GM23338 (cell line): ENCODE measurements around the gene PRLH.

ENCODE experiments used
- CREB1 ChIP-seq: fragments of 250-450 bp; sonication (Bioruptor Pico); IDR thresholded peaks from 2 replicates; pipeline ENCODE4 v1.5.0; 2020; ENCODE audit warnings: low read depth, mild to moderate bottlenecking, moderate library complexity
- EZH2 ChIP-seq: fragments of 200-600 bp; sonication (generic); IDR thresholded peaks from one replicate; pipeline ENCODE4 v1.8.0; 2017; ENCODE audit warnings: antibody characterized with exemption, mild to moderate bottlenecking, low read depth; ENCODE audit not compliant: unreplicated experiment
- EZH2phosphoT487 ChIP-seq: fragments of 200-600 bp; sonication (generic); IDR thresholded peaks from one replicate; pipeline ENCODE4 v1.8.1; 2018; ENCODE audit warnings: antibody characterized with exemption; ENCODE audit not compliant: unreplicated experiment
- JUNB ChIP-seq: IDR thresholded peaks from one replicate; pipeline ENCODE4 v1.6.1; 2016; ENCODE audit warnings: antibody characterized with exemption; ENCODE audit not compliant: unreplicated experiment
- NANOG ChIP-seq: IDR thresholded peaks from 2 replicates; pipeline ENCODE4 v1.6.1; 2016; ENCODE audit warnings: antibody characterized with exemption, borderline replicate concordance
- POLR2AphosphoS5 ChIP-seq: IDR thresholded peaks from 2 replicates; pipeline ENCODE4 v1.6.1; 2016; ENCODE audit warnings: antibody characterized with exemption, low read depth
- STAT1 ChIP-seq: IDR thresholded peaks from one replicate; pipeline ENCODE4 v1.6.1; 2016; ENCODE audit warnings: antibody characterized with exemption; ENCODE audit not compliant: unreplicated experiment
- ZNF114 ChIP-seq: fragments of 250-450 bp; sonication (Bioruptor Pico); IDR thresholded peaks from 2 replicates; pipeline ENCODE4 v1.5.0; 2020; ENCODE audit warnings: mild to moderate bottlenecking, moderate library complexity
- TF ChIP-seq, protein P1 (sequence below), 2 experiments: fragments of 200-600 bp in 1 of 2; sonication (generic) in 1 of 2; conservative IDR thresholded peaks; 2 replicates each; pipeline versions ENCODE4 v1.5.1 to v1.6.1; 2016 to 2017; ENCODE audit warnings: antibody characterized with exemption in 2 of 2, low read depth in 2 of 2, mild to moderate bottlenecking in 2 of 2, moderate library complexity in 1 of 2
- TF ChIP-seq, protein P2 (sequence below): IDR thresholded peaks from one replicate; pipeline ENCODE4 v1.6.1; 2018; ENCODE audit warnings: antibody characterized with exemption; ENCODE audit not compliant: unreplicated experiment

DNA sequence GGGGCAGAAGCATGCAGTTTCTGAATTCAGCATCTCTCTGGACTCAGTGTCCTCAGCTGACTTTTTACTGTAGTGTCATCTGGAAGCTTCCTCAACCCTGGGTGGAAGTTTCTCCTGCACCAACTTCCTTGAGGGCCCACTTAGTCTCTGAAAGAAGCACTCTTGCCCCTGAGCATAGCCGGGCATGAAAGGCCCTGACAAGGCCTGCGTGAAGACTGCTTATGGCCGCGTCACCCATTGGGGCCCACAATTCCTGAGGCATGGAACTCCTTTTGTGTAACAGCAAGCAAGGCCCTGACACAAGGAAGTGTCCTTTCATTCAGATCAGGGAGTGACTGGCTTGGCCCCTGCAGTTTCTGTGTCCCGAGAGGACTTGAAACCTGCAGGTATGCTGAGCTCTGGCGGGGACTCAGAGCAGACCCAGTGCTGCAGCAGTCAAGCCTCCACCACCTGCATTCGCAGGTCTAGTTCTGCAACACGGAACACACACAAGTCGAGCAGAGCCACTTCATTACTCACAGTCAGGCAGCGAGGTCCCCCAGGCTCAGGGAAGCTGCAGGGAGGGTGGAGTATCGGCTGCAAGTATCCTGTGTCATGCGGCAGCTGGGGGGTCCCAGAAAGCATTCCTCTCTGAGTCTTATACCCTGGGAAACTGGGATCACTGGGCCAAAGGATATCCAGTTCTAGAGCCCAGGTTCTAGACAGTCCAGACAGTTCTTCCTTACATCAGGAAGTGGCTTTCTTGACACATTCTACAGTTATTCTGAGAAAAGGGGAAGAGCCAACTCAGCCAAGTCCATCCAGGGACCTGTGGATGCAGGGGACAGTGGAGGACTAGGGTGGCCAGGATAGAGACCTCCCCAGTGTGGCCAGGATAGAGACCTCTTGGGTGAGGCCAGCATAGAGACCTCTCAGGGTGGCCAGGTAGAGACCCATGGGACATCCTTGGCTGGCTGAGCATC, 35.6 kb upstream of the PRLH start:
- TF ChIP-seq, protein P1, sequence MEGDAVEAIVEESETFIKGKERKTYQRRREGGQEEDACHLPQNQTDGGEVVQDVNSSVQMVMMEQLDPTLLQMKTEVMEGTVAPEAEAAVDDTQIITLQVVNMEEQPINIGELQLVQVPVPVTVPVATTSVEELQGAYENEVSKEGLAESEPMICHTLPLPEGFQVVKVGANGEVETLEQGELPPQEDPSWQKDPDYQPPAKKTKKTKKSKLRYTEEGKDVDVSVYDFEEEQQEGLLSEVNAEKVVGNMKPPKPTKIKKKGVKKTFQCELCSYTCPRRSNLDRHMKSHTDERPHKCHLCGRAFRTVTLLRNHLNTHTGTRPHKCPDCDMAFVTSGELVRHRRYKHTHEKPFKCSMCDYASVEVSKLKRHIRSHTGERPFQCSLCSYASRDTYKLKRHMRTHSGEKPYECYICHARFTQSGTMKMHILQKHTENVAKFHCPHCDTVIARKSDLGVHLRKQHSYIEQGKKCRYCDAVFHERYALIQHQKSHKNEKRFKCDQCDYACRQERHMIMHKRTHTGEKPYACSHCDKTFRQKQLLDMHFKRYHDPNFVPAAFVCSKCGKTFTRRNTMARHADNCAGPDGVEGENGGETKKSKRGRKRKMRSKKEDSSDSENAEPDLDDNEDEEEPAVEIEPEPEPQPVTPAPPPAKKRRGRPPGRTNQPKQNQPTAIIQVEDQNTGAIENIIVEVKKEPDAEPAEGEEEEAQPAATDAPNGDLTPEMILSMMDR (conservative IDR thresholded peaks at IDR 0.05; ENCODE audit: low read depth in 2 of 2), result no peak
- TF ChIP-seq, protein P2, sequence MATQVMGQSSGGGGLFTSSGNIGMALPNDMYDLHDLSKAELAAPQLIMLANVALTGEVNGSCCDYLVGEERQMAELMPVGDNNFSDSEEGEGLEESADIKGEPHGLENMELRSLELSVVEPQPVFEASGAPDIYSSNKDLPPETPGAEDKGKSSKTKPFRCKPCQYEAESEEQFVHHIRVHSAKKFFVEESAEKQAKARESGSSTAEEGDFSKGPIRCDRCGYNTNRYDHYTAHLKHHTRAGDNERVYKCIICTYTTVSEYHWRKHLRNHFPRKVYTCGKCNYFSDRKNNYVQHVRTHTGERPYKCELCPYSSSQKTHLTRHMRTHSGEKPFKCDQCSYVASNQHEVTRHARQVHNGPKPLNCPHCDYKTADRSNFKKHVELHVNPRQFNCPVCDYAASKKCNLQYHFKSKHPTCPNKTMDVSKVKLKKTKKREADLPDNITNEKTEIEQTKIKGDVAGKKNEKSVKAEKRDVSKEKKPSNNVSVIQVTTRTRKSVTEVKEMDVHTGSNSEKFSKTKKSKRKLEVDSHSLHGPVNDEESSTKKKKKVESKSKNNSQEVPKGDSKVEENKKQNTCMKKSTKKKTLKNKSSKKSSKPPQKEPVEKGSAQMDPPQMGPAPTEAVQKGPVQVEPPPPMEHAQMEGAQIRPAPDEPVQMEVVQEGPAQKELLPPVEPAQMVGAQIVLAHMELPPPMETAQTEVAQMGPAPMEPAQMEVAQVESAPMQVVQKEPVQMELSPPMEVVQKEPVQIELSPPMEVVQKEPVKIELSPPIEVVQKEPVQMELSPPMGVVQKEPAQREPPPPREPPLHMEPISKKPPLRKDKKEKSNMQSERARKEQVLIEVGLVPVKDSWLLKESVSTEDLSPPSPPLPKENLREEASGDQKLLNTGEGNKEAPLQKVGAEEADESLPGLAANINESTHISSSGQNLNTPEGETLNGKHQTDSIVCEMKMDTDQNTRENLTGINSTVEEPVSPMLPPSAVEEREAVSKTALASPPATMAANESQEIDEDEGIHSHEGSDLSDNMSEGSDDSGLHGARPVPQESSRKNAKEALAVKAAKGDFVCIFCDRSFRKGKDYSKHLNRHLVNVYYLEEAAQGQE, result no peak
- no peak for TF ChIP-seq EZH2phosphoT487
- no peak for TF ChIP-seq STAT1
- TF ChIP-seq EZH2, result no peak
- TF ChIP-seq CREB1, result no peak
- TF ChIP-seq POLR2AphosphoS5, result peak; percentile 34; the same call in 1 of the 2 replicates
- TF ChIP-seq NANOG, result no peak
- TF ChIP-seq JUNB, result no peak
- no peak for TF ChIP-seq ZNF114 (CRISPR knock-in tag)
